Body of pancreas (tissue), 4 donors: ENCODE results near the gene SOCS7. TPM values are rescaled to one million over a fixed set of nuclear protein-coding genes. Genes with fewer than 3 reads are reported as not detected.

Experiments
- ATAC-seq: fragments of 150-250 bp; one replicate; pipeline ENCODE4 v1.9.1; 2016
- DNase-seq, 4 donors: peaks; one replicate each; pipeline ENCODE4 v3.0.0-alpha.2; 2019
- H3K27ac ChIP-seq, 4 donors: fragments of 200-600 bp; sonication (generic); 1 replicate in 3 of 4; 2 replicates in 1 of 4; pipeline versions ENCODE4 v1.5.1 to v1.6.1; 2016 to 2019; ENCODE audit warnings: mild to moderate bottlenecking in 1 of 4, mixed read lengths in 1 of 4, moderate library complexity in 1 of 4
- H3K27me3 ChIP-seq, 2 donors: fragments of 200-600 bp; sonication (generic); one replicate each; pipeline ENCODE4 v1.6.0; 2016; ENCODE audit warnings: mild to moderate bottlenecking in 1 of 2
- H3K36me3 ChIP-seq, 2 donors: fragments of 200-600 bp; sonication (generic); replicated peaks in 1 of 2; 2 replicates each; pipeline ENCODE4 v1.5.1; 2016; ENCODE audit warnings: low read depth in 2 of 2; ENCODE audit not compliant: insufficient read depth in 1 of 2
- H3K4me1 ChIP-seq: fragments of 200-600 bp; sonication (generic); one replicate; pipeline ENCODE4 v1.6.0; 2016
- H3K4me3 ChIP-seq, 2 donors: fragments of 200-600 bp; sonication (generic); 1 replicate in 1 of 2; 2 replicates in 1 of 2; pipeline ENCODE4 v1.5.1; 2016 to 2019
- H3K9me3 ChIP-seq, 3 donors: fragments of 200-600 bp; sonication (generic); 1 replicate in 2 of 3; 2 replicates in 1 of 3; pipeline ENCODE4 v1.5.1; 2016
- CTCF ChIP-seq, 7 experiments: fragments of 450-650 bp in 4 of 7; fragments of 200-600 bp in 3 of 7; sonication (generic) in 3 of 7; IDR thresholded peaks; one replicate each; pipeline ENCODE4 v1.5.1; 2016 to 2019; ENCODE audit warnings: antibody characterized with exemption in 7 of 7
- POLR2A ChIP-seq, 3 donors: fragments of 450-650 bp; IDR thresholded peaks; one replicate each; pipeline ENCODE4 v1.6.1; 2016; ENCODE audit warnings: antibody characterized with exemption in 3 of 3, mild to moderate bottlenecking in 2 of 3
- WGBS, 2 donors: methylation state at CpG; one replicate each; pipeline ENCODE4 v1.1.5; 2017; 5-methylcytosine and 5-hydroxymethylcytosine counted together
- intact Hi-C: fragments of 100-400 bp; cut with DNase I; formaldehyde crosslinking; loops from one replicate; pipeline ENCODE4 v1.15.1; 2023
- total RNA-seq, 2 donors: library from RNA; depleted of rRNA; stranded (reverse); fragments of >200 nt; gene quantifications; one replicate each; pipeline ENCODE4 v1.1.0, GENCODE V29; 2016

Gene SOCS7
- total RNA-seq, 2 donors from 2014 or later: 15.3 to 34.3 TPM

GRCh38 chr17:38452719-38453118, 101.1 kb downstream of the SOCS7 start:
- no peak overlapping the region for H3K4me3 ChIP-seq
- WGBS, 2 donors: 78 to 82% methylated on average over 5 to 6 of the region's 6 CpGs
- no peaks in the 10 kb centered on the region for H3K36me3 ChIP-seq
- H3K4me1 ChIP-seq: no peaks in the 10 kb centered on the region
- intact Hi-C loops: no loop called here
- DNase-seq (no peak), ATAC-seq (no peak)
- H3K27ac ChIP-seq: no peak overlapping the region
- H3K9me3 ChIP-seq: no peaks in the 10 kb centered on the region
- no peak for TF ChIP-seq POLR2A (IDR thresholded peaks at IDR 0.05)
- no peak for TF ChIP-seq CTCF (IDR thresholded peaks at IDR 0.05)
- H3K27me3 ChIP-seq: peaks cover 0 to 4% of the 10 kb centered on the region in 2 donors

DNA sequence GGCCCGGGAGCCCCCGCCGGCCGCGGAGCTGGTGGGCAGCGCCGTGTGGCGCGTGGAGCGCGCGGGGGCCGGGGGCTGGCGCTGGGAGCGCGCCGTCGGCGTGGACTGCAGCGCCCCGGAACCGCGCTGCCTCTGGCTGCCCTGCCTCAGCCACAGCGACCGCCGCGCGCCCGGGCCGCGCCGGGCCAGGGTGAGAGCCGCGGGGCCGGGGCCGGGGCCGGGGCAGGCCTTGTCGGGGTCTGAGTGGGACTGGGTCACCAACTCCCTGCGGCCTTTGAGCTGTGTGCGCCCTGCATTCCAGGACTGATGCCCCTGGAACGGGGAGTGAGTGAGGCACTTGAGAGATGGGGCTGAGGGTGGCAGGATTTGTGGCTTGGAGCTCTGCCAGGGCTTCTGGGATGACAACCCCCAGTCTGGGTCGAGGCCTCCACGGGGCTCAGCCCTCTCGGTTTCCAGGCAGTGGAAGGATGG, 102.3 kb downstream of the SOCS7 start:
- no peak overlapping the region for H3K4me3 ChIP-seq
- 3% methylated on average over 39 of the region's 44 CpGs; no CpG with 5 or more reads in 1 of the 2 donors for WGBS, 2 donors
- intact Hi-C loops: no loop called here
- peak overlapping the region in 1 of 4 donors; percentile 36 for H3K27ac ChIP-seq
- H3K4me1 ChIP-seq: no peaks in the 10 kb centered on the region
- H3K27me3 ChIP-seq: peaks cover 0 to 4% of the 10 kb centered on the region in 2 donors
- TF ChIP-seq POLR2A (IDR thresholded peaks at IDR 0.05): no peak
- TF ChIP-seq CTCF (IDR thresholded peaks at IDR 0.05): no peak
- no peaks in the 10 kb centered on the region for H3K9me3 ChIP-seq
- DNase-seq: no peak
- ATAC-seq: no peak
- H3K36me3 ChIP-seq: no peaks in the 10 kb centered on the region

DNA sequence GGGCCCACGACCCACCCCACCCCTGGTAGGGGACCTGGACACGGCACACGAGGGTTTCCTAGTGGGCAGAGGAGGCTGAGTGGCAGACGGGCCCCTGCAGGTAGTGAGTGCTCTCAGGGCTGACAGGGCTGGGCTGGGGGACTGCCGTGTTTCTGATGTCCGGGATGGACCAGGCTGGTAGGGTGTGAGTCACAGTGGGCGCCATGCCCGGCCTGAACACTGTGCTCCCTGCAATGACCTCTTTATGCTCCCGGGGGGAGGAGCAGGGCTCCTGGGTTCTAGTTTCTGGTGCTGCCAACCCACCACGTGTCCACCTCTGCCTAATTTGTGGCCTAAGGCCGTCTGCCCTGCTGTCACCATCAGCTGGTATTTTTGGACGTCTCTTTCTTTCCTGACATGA, 102.9 kb downstream of the SOCS7 start:
- TF ChIP-seq CTCF (IDR thresholded peaks at IDR 0.05) (no peak), POLR2A (IDR thresholded peaks at IDR 0.05) (no peak)
- peak overlapping the region in 1 of 4 donors; percentile 36 for H3K27ac ChIP-seq
- ATAC-seq: peak; percentile 34
- H3K4me3 ChIP-seq: no peak overlapping the region
- WGBS, 2 donors: 21 to 29% methylated on average over 12 of the region's 12 CpGs
- H3K9me3 ChIP-seq: no peaks in the 10 kb centered on the region
- intact Hi-C loops: no loop called here
- peaks cover 0 to 4% of the 10 kb centered on the region in 2 donors for H3K27me3 ChIP-seq
- peak; percentile 36 to 74 (median 60) for DNase-seq
- H3K36me3 ChIP-seq: no peaks in the 10 kb centered on the region
- no peaks in the 10 kb centered on the region for H3K4me1 ChIP-seq

Other genes with a start within 250 kb of the SOCS7 start
- not detected for gene TBC1D3E, start 223.9 kb upstream of the SOCS7 start, total RNA-seq
- not detected for gene TBC1D3, start 159.3 kb upstream of the SOCS7 start, total RNA-seq
- 10 to 100 TPM; 17.9 to 24.7 TPM for gene MRPL45, start 54.7 kb upstream of the SOCS7 start, total RNA-seq
- under 1 TPM in 1 of 2 donors, not detected in 1; under 0.01 TPM for gene GPR179, start 7.9 kb upstream of the SOCS7 start, total RNA-seq
- gene ARHGAP23, start 76.6 kb downstream of the SOCS7 start, total RNA-seq: 10 to 100 TPM in 1 of 2 donors, 1 to 10 TPM in 1; 5.2 to 10.9 TPM